Stimulated activated memory B cell treated with anti-CD40 and anti-IgM and Interleukin-4, amounts not matched to agents 10 μg/mL and 1 μg/mL and 100 μg/mL, for 72 hours (primary cell): ENCODE results near the gene ACOT11.

ENCODE experiments used
- ATAC-seq: fragments of 150-1000 bp; cut with Tn5 transposase; 2 replicates; pipeline ENCODE4 v1.10.0; 2021
- H3K27ac Mint-ChIP-seq: one replicate; pipeline ENCODE4 v1.8.0; 2022; ENCODE audit warnings: mild to moderate bottlenecking, mixed read lengths
- H3K27me3 Mint-ChIP-seq: one replicate; pipeline ENCODE4 v1.8.0; 2022; ENCODE audit warnings: mixed read lengths
- H3K36me3 Mint-ChIP-seq: one replicate; pipeline ENCODE4 v1.8.0; 2022; ENCODE audit warnings: mixed read lengths
- H3K4me1 Mint-ChIP-seq: one replicate; pipeline ENCODE4 v1.8.0; 2022; ENCODE audit warnings: mixed read lengths
- H3K4me3 Mint-ChIP-seq: one replicate; pipeline ENCODE4 v1.8.0; 2022; ENCODE audit warnings: mild to moderate bottlenecking, moderate library complexity, mixed read lengths
- H3K9me3 Mint-ChIP-seq: one replicate; pipeline ENCODE4 v1.8.0; 2022; ENCODE audit warnings: mixed read lengths

The ACOT11 gene

DNA sequence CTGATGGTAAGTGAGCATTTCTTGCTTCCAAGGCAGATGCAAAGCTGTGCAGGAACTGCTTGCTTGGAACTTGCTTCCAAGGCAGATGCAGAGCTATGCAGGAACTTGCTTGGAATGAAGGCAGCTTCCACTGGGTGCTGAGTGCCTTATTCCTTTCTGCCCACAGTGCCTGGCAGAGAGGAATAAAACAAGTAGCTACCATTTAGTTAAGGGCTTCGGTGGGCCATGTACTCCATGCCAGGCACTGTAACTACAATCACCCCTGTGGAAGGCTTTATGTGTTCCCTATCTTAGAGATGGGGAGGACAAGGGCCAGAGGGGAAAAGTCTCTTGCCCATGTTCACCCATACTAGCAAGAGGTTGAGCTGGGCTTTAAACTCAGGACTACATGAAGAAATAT lies 101.9 kb downstream of the ACOT11 start:
- Mint-ChIP-seq H3K4me1 (no peaks in the 10 kb centered on the region), H3K36me3 (no peaks in the 10 kb centered on the region), H3K9me3 (no peaks in the 10 kb centered on the region), H3K4me3 (no peak overlapping the region), H3K27me3 (peaks cover 39% of the 10 kb centered on the region), H3K27ac (no peak overlapping the region)
- ATAC-seq = no peak

- H3K27me3 Mint-ChIP-seq = peaks cover 39% of the 10 kb centered on the region
- ATAC-seq = no peak
- no peak overlapping the region for H3K4me3 Mint-ChIP-seq
- H3K36me3 Mint-ChIP-seq = no peaks in the 10 kb centered on the region
- H3K27ac Mint-ChIP-seq = no peak overlapping the region
- no peaks in the 10 kb centered on the region for H3K9me3 Mint-ChIP-seq
- H3K4me1 Mint-ChIP-seq = no peaks in the 10 kb centered on the region
These were observed 102.4 kb downstream of the ACOT11 start for GRCh38 chr1:54650417-54650816.

DNA sequence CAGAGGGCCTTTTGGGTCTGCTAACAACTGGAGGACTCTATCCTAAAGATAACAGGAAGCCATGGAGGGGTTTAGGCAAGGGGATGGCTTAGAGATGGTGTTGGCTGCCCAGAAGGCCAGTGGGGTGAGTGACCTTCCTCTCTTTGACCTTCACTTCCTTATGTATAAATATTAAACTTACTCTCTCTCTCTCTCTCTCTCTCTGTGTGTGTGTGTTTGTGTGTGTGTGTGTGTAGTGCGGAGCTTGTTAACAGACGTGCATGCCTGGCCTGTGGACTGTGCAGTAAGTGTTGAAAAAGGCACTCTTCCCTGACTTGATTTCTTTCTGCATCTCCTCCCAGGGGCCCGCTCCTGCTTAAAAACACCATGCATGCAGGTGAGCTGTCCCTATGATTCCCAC lies 103.6 kb downstream of the ACOT11 start:
- no peak for ATAC-seq
- H3K27ac Mint-ChIP-seq = no peak overlapping the region

DNA sequence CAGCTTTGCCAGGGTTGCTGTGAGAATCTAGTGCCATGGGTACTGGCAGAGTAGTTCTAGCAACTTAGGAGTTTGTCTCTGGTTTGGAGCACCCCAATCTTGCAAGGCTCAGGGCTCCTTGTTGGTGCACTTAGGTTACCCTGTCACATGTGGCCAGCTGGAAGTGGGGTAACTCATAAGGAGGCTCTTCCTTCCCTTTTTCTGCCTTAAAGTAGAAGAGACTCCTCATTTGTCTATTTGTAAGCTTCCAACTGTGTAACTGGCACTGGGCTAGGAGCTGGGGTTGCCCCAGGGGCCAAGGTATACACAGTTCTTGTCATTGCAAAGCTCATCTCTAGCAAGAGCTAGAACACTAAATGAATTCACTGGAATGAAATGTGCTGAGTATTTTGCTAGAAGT lies 104.1 kb downstream of the ACOT11 start:
- Mint-ChIP-seq H3K36me3 (no peaks in the 10 kb centered on the region), H3K27me3 (peaks cover 39% of the 10 kb centered on the region), H3K4me3 (no peak overlapping the region), H3K9me3 (no peaks in the 10 kb centered on the region), H3K4me1 (no peaks in the 10 kb centered on the region), H3K27ac (no peak overlapping the region)
- no peak for ATAC-seq

More for the DNA sequence above, 103.6 kb downstream of the ACOT11 start:
- H3K9me3 Mint-ChIP-seq = no peaks in the 10 kb centered on the region
- no peak overlapping the region for H3K4me3 Mint-ChIP-seq
- peaks cover 39% of the 10 kb centered on the region for H3K27me3 Mint-ChIP-seq
- H3K4me1 Mint-ChIP-seq = no peaks in the 10 kb centered on the region
- no peaks in the 10 kb centered on the region for H3K36me3 Mint-ChIP-seq

GRCh38 chr1:54653036-54653435 lies 105.0 kb downstream of the ACOT11 start:
- no peak for ATAC-seq
- Mint-ChIP-seq H3K9me3 (peaks cover 3% of the 10 kb centered on the region), H3K27me3 (peaks cover 39% of the 10 kb centered on the region), H3K4me3 (no peak overlapping the region), H3K36me3 (no peaks in the 10 kb centered on the region), H3K27ac (no peak overlapping the region), H3K4me1 (no peaks in the 10 kb centered on the region)

DNA sequence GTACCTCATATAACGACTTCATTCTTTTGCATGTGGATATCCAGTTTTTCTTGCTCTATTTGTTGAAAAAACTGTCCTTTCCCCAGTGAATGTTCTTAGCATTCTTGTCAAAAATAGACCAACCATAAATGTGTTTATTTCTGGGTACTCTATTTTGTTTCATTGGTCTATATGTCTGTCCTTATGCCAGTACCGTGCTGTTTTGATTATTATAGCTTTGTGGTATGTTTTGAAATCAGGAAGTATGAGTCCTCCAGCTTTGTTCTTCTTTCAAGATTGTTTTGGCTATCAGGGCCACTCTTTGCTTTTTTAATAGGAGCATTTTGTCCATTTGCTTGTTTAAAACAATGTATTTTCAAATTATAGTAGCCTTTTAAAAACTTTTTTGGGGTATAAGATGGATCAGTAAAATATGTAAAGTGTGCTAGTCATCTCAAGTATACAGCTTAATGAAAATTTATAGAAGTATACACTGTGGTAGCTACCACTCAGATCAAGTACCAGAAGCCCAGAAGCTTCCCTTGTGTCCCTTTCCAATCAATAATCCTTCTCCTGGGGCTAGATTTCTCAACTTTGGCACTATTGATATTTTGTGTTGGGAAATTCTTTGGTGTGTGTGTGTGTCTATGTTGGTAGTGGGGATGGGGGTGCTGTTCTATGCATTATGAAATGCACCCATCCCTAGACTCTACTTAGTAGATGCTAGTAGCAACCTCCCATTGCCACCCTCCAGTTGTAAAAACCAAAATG lies 110.3 kb downstream of the ACOT11 start:
- no peaks in the 10 kb centered on the region for H3K36me3 Mint-ChIP-seq
- H3K4me1 Mint-ChIP-seq = no peaks in the 10 kb centered on the region
- H3K4me3 Mint-ChIP-seq = no peak overlapping the region
- no peak for ATAC-seq
- peaks cover 8% of the 10 kb centered on the region for H3K9me3 Mint-ChIP-seq
- H3K27me3 Mint-ChIP-seq = no peaks in the 10 kb centered on the region
- no peak overlapping the region for H3K27ac Mint-ChIP-seq
